Gastrocnemius medialis (tissue), 4 donors: Measurements from ENCODE around the gene HLA-C. TPM values are rescaled to one million over a fixed set of nuclear protein-coding genes. Genes with fewer than 3 reads are reported as not detected.
"Not testable (repeated sequence)": the region's sequence is repeated elsewhere in the genome, so short reads cannot be mapped to it uniquely, and the experiment has no call there.

Experiments used
- ATAC-seq, 2 donors: fragments of 150-250 bp; one replicate each; pipeline ENCODE4 v1.9.1; 2016
- DNase-seq, 2 donors: peaks; one replicate each; pipeline ENCODE4 v3.0.0-alpha.2; 2019
- H3K27ac ChIP-seq, 4 donors: fragments of 200-600 bp; sonication (generic); 1 replicate in 1 of 4; 2 replicates in 3 of 4; pipeline ENCODE4 v1.5.1; 2016 to 2018; ENCODE audit warnings: mild to moderate bottlenecking in 2 of 4, moderate library complexity in 1 of 4
- H3K27me3 ChIP-seq, 3 donors: fragments of 200-600 bp; sonication (generic) in 2 of 3; 1 replicate in 1 of 3; 2 replicates in 2 of 3; pipeline versions ENCODE4 v1.5.1 to v1.6.0; 2016 to 2019; ENCODE audit warnings: mild to moderate bottlenecking in 1 of 3, moderate library complexity in 1 of 3
- H3K36me3 ChIP-seq, 2 donors: fragments of 200-600 bp; sonication (generic) in 1 of 2; one replicate each; pipeline ENCODE4 v1.5.1; 2017 to 2018
- H3K4me1 ChIP-seq, 2 donors: fragments of 200-600 bp; sonication (generic) in 1 of 2; one replicate each; pipeline ENCODE4 v1.5.1; 2016 to 2017; ENCODE audit warnings: mild to moderate bottlenecking in 2 of 2
- H3K4me3 ChIP-seq, 4 donors: fragments of 200-600 bp; sonication (generic) in 3 of 4; 1 replicate in 1 of 4; 2 replicates in 3 of 4; pipeline ENCODE4 v1.5.1; 2016 to 2019; ENCODE audit warnings: mild to moderate bottlenecking in 2 of 4
- H3K9me3 ChIP-seq, 3 donors: fragments of 200-600 bp; sonication (generic) in 2 of 3; 1 replicate in 1 of 3; 2 replicates in 2 of 3; pipeline ENCODE4 v1.5.1; 2016 to 2019
- CTCF ChIP-seq, 5 experiments: fragments of 450-650 bp in 3 of 5; fragments of 200-600 bp in 2 of 5; sonication (generic) in 2 of 5; IDR thresholded peaks in 4 of 5; conservative IDR thresholded peaks in 1 of 5; 1 replicate in 4 of 5; 2 replicates in 1 of 5; pipeline ENCODE4 v1.5.1; 2016 to 2019; ENCODE audit warnings: antibody characterized with exemption in 5 of 5, mild to moderate bottlenecking in 3 of 5, moderate library complexity in 3 of 5
- POLR2A ChIP-seq, 2 donors: fragments of 450-650 bp; IDR thresholded peaks; one replicate each; pipeline ENCODE4 v1.6.1; 2017; ENCODE audit warnings: antibody characterized with exemption in 2 of 2, mild to moderate bottlenecking in 2 of 2, moderate library complexity in 2 of 2
- in situ Hi-C, 4 donors: fragments of 200-750 bp; cut with MboI; loops; one replicate each; pipeline versions ENCODE4 v1.15.0 to v1.8.0; 2017; ENCODE audit warnings: low sequenced_read_pairs in 4 of 4
- intact Hi-C: fragments of 100-400 bp; cut with DNase I; formaldehyde crosslinking; loops from one replicate; pipeline ENCODE4 v1.15.1; 2023; ENCODE audit warnings: low total_unique reads
- total RNA-seq, 4 donors: library from RNA; depleted of rRNA; stranded (reverse); fragments of >200 nt; gene quantifications; one replicate each; pipeline versions ENCODE4 v1.1.0 to v1.2.3, GENCODE V29; 2016

HLA-C gene
- total RNA-seq, 4 donors from 2014 or later, result 73.4 to 267 (median 133) TPM

DNA sequence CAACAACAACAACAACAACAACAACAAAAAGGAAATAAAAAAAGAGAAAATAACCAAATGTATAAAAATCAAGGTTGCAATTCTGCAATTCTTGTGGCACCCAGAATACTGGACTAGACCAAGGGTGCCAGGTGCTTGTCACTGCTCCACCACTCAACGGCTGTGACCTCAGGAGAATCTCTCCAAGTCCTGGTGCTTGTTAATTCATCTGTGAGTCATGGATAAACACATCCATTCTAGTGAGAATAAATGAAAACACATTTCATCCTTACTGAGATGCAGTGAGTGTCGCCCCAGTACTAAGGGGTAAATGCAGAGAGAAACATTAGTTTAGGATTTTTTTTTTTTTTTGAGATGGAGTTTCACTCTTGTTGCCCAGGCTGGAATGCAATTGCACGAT, 32.0 kb downstream of the HLA-C start:
- no peak for ATAC-seq
- Histone ChIP-seq H3K27me3 (no peaks in the 10 kb centered on the region), H3K27ac (no peak overlapping the region), H3K4me1 (no peaks in the 10 kb centered on the region), H3K4me3 (no peak overlapping the region), H3K9me3 (no peaks in the 10 kb centered on the region), H3K36me3 (no peaks in the 10 kb centered on the region)
- intact Hi-C loops (no loop called here), in situ Hi-C loops (no loop called here)
- TF ChIP-seq CTCF (IDR thresholded peaks at IDR 0.05 in 4 of 5, conservative IDR thresholded peaks at IDR 0.05 in 1 of 5), result no peak
- no peak for TF ChIP-seq POLR2A (IDR thresholded peaks at IDR 0.05)
- DNase-seq, result no peak

DNA sequence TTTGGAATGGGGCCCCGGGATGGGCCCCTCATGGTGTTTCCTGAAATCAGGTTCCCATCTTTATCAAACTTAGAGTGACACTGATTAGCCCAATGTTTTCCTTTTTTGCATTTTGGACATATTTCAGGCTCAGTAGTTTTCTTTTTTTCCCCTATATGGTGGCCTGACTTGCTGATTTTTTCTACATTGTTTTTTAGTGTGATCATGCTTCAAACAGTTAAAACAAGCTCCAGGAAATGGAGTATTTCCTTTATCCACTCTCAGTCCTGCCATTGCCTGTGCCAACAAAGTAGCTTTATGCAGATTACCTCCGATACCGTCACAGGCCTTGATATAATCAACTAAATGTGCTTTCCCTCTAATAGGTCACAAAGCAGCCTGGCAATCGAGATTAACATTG, 37.8 kb downstream of the HLA-C start:
- H3K27me3 ChIP-seq, DNase-seq, H3K4me3 ChIP-seq, H3K4me1 ChIP-seq, H3K9me3 ChIP-seq, H3K36me3 ChIP-seq, intact Hi-C loops, H3K27ac ChIP-seq, ATAC-seq, in situ Hi-C loops: not testable (repeated sequence)

DNA sequence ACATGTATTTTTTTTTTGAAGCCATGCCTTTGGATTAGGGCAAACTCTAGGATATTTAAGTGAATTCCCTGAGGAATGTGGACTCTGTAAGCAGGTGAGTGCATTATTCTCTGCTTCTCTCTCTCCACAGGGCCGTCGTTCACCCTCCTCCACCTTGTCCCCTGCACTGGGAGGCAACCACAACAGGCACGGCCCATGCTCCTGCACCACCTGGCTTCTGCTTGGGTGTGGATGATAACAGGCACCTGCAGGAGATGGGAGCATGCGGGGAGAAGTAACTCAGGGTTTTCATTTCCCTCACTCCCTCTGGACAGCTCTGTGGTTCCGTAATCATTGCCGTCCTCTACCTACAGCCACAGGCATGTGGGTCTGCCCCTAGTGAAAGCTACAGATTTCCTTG, 43.4 kb downstream of the HLA-C start:
- in situ Hi-C loops, result no loop called here
- Histone ChIP-seq H3K4me1 (no peaks in the 10 kb centered on the region), H3K27me3 (no peaks in the 10 kb centered on the region), H3K9me3 (no peaks in the 10 kb centered on the region), H3K27ac (no peak overlapping the region), H3K36me3 (no peaks in the 10 kb centered on the region), H3K4me3 (no peak overlapping the region)
- DNase-seq (no peak), ATAC-seq (no peak)
- TF ChIP-seq CTCF (IDR thresholded peaks at IDR 0.05 in 4 of 5, conservative IDR thresholded peaks at IDR 0.05 in 1 of 5) (no peak), POLR2A (IDR thresholded peaks at IDR 0.05) (no peak)
- intact Hi-C loops, result no loop called here

DNA sequence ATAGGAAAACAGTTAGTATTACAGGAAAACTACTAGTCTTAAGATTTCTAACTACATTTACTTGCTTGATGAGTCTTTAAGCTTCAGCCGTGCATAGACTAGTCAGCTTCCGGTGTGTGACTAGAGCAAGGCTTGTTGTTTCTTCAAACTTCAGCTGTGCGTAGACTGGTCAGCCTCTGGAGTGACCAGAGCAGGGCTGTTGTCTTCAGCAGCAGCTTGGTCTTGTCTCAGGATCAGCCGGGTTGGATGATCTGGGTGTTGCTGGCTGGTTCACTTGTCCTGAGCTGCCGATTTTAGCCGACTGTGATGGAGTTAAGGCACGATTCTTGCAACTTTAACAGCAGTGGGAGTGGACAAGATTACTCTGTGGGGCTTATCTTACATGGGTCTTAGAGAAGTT, 44.7 kb downstream of the HLA-C start:
- TF ChIP-seq CTCF (IDR thresholded peaks at IDR 0.05 in 4 of 5, conservative IDR thresholded peaks at IDR 0.05 in 1 of 5) (no peak), POLR2A (IDR thresholded peaks at IDR 0.05) (no peak)
- intact Hi-C loops (no loop called here), in situ Hi-C loops (no loop called here)
- H3K36me3 ChIP-seq, result no peaks in the 10 kb centered on the region
- no peaks in the 10 kb centered on the region for H3K4me1 ChIP-seq
- no peak overlapping the region for H3K4me3 ChIP-seq
- H3K27me3 ChIP-seq, result no peaks in the 10 kb centered on the region
- no peaks in the 10 kb centered on the region for H3K9me3 ChIP-seq
- H3K27ac ChIP-seq, result no peak overlapping the region
- ATAC-seq (no peak), DNase-seq (no peak)

DNA sequence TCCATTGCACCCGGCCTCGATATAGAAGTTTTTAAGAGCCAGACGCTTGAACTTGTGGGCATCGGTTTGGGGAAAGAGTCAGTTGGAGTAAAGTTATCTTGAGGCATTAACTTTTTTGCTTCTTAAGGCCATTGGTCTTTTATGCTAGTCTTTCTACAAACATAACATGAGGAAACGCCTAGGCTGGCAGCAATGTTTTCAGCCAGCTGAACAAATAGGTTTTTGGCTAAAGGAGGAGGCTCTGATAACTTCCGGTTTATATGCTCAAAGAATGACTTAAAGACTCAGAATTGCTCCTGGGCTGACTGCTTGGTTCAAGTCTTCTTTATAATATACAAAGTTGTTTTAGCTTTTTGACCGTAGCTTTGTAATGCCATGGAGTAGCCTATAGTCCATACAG, 46.2 kb downstream of the HLA-C start:
- H3K36me3 ChIP-seq, result no peaks in the 10 kb centered on the region
- no peak for DNase-seq
- no peaks in the 10 kb centered on the region for H3K4me1 ChIP-seq
- no peak overlapping the region for H3K4me3 ChIP-seq
- intact Hi-C loops (no loop called here), in situ Hi-C loops (no loop called here)
- TF ChIP-seq CTCF (IDR thresholded peaks at IDR 0.05 in 4 of 5, conservative IDR thresholded peaks at IDR 0.05 in 1 of 5), result no peak
- no peak for TF ChIP-seq POLR2A (IDR thresholded peaks at IDR 0.05)
- H3K9me3 ChIP-seq, result no peaks in the 10 kb centered on the region
- ATAC-seq, result no peak
- no peak overlapping the region for H3K27ac ChIP-seq
- H3K27me3 ChIP-seq, result no peaks in the 10 kb centered on the region
